ENCODE measurements around the gene PRKAR1B.

- TF ChIP-seq, protein P1, sequence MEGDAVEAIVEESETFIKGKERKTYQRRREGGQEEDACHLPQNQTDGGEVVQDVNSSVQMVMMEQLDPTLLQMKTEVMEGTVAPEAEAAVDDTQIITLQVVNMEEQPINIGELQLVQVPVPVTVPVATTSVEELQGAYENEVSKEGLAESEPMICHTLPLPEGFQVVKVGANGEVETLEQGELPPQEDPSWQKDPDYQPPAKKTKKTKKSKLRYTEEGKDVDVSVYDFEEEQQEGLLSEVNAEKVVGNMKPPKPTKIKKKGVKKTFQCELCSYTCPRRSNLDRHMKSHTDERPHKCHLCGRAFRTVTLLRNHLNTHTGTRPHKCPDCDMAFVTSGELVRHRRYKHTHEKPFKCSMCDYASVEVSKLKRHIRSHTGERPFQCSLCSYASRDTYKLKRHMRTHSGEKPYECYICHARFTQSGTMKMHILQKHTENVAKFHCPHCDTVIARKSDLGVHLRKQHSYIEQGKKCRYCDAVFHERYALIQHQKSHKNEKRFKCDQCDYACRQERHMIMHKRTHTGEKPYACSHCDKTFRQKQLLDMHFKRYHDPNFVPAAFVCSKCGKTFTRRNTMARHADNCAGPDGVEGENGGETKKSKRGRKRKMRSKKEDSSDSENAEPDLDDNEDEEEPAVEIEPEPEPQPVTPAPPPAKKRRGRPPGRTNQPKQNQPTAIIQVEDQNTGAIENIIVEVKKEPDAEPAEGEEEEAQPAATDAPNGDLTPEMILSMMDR (IDR thresholded peaks at IDR 0.05): no peak
- TF ChIP-seq EZH2 (IDR thresholded peaks at IDR 0.05) (no peak), EZH2phosphoT487 (IDR thresholded peaks at IDR 0.05) (no peak)
These were observed 38.3 kb upstream of the PRKAR1B start for GRCh38 chr7:765383-765782.
